ENCODE measurements around the gene PARVB.
"Not testable (repeated sequence)": the region's sequence is repeated elsewhere in the genome, so short reads cannot be mapped to it uniquely, and the experiment has no call there.

The PARVB gene

DNA sequence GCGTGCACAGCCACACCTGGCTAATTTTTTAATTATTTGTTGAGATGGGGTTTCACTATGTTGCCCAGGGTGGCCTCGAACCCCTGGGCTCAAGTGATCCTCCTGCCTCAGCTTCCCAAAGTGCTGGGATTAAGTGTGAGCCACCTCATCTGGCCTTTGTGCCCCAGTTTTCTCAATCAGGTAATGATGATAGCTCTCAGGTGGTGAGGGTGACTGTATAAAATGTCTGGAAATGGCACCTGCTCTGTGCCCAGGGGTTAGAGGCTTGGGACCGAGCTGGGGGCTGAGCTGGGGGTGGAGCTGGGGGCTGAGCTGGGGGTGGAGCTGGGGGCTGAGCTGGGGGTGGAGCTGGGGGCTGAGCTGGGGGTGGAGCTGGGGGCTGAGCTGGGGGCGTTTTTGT lies 32.5 kb downstream of the PARVB start:
- DNase-seq (ENCODE audit: low spot score) = not testable (repeated sequence)

DNA sequence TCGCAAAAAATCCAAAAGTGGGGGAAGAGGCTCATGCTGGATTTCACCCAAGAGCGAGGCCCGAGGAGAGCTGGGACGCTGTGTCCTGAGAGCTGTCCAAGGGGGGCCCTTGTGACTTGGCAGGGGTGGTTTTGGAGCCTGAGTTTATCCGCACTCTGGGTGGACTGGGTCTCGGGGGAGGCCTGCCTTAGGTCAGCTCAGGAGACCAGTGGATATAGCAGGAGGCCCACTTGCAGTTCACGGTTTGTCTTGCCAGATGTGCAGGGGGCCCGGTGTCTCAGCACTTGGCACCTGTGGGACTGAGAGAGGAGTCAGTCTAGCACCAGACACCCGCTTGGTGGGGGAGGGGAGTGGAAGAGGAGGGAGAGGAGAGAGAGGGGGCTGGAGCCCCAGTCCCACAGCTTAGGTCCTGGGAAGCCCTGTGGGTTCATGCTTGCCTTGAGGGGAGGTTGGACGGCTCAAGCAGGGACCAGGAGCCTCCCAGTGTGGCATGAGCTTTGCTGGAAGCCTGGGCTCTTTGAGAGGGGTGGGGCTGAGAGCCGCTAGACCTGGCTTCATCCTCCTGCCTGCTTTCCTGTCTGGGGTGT lies 33.4 kb downstream of the PARVB start:
- no peak for DNase-seq (ENCODE audit: low spot score)

DNA sequence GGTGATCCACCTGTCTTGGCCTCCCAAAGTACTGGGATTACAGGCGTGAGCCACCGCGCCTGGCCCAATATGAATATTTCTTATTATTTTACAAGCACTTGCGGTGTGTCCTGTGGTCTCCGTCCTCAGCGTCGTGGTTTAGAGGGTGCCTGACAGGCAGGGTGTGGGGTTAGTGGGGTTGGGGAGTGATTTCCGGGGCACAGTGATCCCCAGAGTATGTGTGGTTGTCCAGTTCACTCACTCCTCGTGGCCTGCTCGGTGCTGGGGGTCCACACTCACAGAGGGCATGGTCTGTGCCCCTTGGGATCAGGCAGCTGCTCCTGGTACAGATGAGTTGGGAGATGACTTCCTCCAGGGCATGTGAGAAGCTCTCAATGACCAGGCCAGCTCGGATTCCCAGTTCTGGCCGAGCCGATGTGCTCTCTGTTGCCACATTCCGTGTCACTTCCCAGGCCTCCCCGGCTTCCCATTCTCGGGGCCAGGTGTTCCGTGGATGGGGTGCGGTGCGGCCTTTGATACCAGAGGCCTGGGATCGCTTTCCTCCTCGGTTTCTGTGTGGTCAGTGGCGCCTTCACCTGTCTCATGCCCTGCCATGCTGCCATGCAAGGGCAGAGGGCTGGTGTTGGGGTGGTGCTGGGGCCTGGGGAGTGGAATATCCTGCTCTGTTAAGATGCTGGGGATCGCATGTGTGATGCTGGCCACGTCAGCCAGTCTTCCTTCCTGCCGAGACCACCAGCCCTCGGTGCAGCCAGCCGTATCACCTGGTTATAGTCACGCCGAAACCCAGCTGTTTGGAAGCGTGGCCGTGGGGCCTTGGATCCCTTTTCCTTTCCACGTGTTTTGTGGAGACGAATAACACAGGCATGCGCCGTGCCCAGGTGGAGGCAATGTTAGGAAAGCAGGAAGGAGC lies 39.6 kb downstream of the PARVB start:
- DNase-seq (ENCODE audit: low spot score) = no peak

DNA sequence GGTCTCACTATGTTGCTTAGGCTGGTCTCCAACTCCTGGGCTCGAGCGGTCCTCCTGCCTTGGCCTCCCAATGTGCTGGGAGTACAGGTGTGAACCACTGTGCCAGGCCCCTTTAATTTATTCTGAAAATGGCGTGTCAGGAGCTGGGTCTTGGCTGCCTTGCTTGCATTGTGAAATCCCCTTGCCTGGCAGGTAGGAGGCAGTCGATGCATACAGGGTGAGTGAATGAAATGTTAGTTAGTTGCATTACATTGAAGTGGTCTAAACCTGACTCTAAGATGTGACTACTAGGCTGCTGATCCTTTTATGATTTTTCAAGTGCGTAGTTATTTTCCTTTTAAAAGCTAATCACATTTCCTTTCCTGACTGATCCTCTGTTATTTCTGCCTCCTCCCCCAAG lies 42.9 kb downstream of the PARVB start:
- DNase-seq (ENCODE audit: low spot score) = no peak

DNA sequence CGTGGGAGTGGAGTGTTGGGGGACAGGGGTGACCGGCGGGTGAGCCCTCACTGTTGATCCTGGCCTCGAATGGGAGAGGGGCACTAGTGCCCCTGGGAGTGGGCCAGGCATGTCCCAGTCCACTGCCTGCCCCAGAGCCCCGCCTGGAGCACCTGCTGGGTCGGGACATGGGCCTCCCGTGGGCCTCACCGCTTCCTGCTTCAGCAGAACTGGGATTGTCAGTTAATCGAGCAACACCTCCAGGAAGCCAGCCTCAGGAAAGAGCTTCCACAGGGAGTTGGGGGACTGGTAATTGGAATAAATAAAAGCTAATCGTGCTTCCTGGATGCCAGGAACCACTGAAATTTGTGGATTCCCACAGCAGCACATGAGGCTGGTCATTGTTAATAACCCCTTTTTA lies 43.8 kb downstream of the PARVB start:
- DNase-seq (ENCODE audit: low spot score) = no peak

DNA sequence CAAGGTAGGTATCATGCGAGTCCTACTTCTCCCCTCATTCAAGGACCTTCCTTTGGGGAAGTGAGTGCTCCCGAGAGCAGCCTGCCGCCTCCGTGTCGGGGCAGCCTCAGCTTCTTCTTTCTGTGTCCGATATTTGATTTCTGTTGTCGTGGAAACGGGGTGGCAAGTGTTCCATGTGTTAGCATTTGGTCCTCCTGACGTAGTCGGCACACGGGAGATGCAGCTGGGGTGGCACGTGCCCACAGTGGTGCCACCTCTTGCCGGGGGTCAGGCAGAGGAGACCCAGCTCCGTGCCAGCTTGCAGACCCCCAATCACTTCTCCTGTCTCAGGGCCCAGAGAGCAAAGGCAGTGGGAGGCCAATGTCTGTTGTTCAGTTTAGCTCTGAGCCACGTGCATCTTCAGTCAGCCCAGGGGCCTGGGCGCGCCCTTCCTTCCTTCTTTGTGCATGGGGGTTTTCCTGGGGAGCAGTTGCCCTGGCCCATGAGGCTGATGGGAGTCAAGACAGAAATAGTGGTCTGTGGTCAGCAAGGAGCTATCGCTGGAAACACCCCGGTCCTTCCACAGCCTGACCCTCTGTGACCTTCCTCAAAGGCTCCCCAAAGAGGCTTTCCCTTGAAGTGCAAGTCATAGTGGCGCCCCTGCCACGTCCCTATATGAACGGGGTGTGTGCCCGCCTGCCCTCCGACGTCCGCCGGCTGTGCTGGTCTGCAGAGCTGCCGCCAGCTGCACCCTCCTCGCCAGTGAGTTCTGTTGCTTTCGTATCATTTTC lies 44.5 kb downstream of the PARVB start:
- DNase-seq (ENCODE audit: low spot score) = no peak

DNA sequence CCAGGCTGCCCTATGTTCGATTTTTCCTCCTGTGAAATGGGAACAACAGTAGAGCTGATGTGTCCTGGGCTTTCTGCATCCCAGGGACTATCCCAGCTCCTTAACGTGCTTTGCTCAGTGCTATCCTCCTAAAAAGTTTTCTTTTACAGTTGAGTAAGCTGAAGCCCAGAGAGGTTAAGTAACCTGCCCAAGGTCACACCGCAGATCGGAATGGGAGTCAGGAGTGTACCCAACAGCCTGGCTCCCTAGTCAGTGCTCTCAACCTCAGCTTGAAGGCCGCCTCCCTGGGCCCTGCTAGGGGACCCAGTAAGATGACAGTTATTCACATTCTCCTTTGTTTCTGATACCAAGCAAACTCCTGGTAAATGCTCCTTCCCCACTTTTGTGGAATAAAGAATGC lies 45.9 kb downstream of the PARVB start:
- no peak for DNase-seq (ENCODE audit: low spot score)

DNA sequence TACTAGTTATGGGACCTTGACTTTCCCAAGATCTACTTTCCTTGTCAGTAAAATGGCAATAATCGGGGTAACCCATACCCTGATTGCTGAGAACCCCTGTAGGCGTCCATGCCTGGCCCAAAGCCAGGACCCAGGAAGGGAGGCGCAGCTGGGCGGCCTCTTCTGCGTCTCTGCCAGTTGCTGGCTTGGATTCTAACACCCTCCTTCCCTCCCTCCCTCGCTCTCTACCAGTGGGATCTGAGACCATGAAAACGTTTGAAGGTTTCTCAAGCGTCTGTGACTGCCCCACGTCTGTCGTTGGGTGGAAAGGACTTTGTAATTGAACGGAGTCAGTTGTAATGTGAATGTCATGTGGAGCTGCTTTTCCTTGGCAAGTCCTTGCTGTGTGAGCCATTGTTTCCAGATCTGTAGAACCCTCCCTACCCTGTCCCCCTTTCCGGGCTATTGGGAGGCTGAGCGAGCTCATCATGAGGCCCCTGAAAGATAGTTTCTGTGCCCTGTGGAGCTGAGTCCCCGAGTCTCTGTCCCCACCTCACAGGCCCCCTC lies 47.8 kb downstream of the PARVB start:
- no peak for DNase-seq (ENCODE audit: low spot score)

DNA sequence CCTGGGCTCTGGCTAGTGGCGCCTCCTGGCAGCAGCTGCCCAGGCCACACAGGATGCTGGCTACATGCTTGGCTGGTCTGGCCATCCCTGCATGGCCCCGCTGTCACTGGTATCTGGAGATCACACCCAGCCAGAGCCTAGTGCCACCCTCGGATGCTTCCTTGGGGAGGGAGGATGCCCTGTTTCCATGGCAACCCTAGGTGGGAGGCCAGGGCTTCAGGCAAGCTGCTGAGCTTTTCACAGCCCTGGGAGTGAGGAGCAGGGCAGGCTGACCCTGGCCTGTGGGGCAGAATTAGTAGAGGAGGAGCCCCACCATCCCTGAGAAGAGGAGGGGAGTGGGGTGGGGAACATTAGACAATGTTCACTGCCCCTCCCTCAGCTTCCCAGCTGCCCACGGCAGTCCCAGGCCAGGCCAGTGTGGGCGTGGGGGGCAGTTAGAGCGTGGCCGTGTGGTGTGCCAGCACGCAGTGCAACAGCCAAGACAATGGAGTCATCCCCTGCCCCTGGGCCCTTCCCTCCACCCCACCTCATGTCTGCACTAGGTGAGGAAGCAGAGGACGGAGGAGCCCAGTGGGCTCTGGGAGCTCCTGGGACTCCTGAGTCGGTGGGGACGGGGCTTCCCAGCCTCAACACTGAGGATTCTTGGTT lies 50.4 kb downstream of the PARVB start:
- DNase-seq (ENCODE audit: low spot score) = no peak

DNA sequence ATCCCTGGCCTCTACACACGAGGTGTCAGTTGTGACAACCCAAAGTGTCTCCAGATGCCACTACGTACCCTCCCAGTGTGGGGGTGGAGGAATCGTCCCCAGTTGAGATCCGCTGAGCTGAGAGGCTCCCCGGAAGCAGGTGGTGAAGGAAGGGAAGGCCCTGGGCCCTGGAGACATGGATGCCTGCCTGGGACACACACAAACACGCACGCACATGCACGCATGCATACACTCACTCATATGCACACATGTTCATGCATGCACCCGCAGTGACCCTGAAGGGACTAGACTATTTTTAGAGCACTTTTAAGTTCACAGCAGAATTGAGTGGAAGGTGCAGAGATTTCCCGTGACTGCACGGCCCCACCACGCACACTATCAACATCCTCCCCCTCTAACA lies 50.9 kb downstream of the PARVB start:
- no peak for DNase-seq (ENCODE audit: low spot score)

DNA sequence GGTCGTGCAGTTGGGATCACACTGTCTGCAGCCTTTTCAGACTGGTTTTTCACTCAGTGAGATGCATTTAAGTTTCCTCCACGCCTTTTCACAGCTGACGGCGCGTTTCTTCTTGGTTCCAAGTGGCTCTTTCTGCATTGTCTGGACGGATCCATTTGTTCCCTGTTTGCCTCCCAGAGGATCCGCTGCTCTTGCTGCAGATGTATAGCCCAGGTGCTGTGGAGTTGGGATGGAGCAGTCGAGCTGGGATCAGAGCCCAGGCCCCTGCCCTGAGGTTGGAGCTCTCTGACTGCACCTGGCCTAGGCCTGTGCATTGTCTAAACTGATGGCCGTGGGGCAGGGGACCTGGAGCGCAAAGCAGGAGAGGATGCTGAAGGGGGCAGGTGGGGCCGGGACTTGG lies 51.6 kb downstream of the PARVB start:
- no peak for DNase-seq (ENCODE audit: low spot score)

DNA sequence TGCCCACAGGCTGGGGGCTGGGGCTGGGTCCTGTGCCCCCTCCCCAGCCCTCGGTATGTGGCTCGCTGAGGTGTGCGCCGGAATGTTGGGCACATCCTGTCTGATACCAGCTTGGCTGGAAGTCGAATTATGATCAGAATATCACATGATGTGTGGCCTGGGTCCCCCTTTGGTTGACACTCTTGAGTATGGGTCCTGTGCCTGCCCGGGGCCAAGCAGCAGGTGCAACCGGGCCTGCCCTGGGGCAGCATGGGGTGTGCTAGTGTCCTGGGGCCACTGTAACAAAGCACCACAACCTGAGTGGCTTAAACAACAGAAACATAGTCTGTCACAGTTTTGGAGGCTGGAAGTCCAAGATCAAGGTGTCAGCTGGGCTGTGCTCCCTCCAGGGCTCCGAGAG lies 52.7 kb downstream of the PARVB start:
- DNase-seq (ENCODE audit: low spot score) = no peak

DNA sequence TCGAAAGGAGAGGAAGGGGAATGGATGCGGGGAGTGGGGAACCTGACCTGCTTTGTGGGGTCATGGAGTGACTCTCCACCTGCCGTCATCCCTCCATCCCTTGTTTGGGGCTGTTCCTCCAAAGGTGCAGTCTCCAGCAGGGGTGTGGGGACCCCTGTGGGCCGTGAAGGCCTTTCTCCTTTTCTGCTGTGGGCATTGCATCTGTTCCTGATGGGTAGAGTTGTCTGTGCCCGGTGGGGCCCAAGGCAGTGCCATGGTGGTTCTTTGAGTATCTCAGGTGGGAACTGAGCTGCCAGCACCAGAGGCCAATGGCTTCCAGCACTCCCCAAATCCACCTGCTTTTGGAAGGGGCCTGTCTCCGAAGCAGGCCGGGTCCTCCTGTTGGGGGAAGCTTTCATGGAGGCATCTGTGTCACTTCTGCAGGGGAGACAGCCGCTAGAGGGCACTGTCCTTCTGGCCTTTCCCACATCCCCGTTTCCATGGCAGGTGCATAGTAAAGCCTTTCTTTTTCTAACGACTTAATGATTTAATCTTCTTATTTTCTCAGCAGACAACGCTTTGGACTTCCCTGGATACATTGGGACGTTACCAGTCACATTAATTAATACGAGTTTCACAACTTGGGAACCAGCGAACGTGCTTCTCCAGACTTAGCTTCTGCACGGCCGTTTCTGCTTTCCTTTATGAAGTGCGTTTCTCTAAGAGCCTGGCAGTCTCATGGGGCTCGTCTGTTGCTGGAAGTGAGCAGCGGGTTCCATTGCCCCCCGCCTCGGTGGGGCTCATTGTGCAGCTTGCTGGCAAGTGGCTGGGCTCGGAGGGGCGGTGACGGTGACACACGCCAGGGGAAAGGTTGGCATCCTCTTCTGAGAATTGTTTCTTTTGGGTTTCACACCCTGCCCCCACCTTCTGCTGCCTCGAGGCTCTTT lies 57.1 kb downstream of the PARVB start:
- DNase-seq (ENCODE audit: low spot score) = peak; percentile 89

DNA sequence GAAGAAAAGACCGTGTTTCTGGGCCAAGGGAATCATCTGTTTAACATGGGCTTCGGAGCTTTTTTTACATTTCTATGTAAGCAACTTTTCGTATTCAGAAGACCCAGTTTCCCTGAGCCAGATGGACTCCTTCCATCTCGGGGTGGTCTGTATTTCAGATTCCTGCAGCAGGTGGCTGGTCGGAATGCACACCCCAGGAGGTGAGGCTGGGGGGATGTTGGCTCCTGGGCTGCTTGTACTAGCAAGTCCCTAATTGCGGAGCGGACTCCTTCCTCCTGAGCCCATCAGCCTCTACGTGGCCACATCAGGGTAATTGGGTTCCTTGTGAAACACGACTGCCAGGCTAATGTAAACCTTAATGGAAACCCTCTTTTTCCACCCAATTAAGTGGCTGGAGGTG lies 58.7 kb downstream of the PARVB start:
- DNase-seq (ENCODE audit: low spot score) = no peak

DNA sequence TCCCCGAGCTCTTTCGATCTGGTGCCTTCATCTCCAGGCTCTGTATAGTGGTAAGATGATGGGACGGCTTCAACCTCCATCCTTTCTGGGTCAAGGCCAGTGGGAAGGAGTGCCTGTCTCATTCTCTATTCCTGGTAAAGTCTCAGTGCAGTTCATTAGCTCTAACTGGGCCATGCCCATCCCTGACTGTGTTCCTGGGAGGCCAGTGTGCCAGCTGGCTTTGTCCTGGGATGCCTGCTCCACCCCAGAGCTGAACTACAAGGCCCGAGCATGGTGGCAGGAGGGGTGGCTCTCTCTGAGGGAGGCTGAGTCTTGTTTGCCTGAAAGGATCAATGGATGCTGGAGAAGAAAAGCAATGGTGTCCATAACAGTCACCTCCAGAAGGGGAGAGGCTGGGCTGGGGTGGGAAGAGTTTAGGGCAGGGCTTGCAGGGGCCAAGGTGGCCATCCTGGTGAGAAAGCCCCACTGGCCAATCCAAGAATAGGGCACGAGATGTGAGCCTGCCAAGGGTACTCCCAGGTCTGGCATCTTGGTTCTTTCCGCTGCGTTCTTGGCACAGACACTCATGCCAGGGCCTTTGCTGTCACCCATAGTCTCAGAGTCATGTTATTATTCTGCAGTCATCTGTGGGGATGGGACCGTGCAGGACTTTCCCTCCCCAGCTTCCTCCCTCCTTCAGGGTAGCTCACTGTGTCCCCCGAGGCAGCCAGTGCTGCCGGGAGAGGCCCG lies 60.1 kb downstream of the PARVB start:
- no peak for DNase-seq (ENCODE audit: low spot score)

DNA sequence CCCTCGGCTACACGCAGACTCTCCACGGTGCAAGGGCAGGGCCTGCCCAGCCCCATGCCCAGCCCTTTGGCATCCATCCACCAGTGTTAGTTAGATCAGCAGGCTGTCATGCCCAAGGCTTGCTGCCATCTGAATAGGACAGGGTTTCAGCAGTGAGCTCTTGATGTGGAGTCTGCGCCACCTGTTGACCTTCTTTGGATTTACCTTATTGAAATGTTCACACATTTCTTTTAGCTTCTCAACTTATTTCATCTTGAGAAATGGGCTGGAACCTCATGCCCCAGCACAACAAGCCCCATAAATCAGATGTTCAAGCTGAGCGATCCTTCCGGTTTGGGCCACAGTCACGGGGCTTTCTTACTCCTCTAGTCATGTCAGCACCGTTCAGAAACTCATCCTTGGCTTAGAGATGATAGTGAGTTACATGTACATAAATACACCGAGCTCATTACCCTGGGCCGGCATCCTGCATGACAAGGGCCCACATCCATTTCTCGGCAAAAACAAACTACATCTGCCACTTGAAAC lies 61.7 kb downstream of the PARVB start:
- peak; percentile 48 for DNase-seq (ENCODE audit: low spot score)

DNA sequence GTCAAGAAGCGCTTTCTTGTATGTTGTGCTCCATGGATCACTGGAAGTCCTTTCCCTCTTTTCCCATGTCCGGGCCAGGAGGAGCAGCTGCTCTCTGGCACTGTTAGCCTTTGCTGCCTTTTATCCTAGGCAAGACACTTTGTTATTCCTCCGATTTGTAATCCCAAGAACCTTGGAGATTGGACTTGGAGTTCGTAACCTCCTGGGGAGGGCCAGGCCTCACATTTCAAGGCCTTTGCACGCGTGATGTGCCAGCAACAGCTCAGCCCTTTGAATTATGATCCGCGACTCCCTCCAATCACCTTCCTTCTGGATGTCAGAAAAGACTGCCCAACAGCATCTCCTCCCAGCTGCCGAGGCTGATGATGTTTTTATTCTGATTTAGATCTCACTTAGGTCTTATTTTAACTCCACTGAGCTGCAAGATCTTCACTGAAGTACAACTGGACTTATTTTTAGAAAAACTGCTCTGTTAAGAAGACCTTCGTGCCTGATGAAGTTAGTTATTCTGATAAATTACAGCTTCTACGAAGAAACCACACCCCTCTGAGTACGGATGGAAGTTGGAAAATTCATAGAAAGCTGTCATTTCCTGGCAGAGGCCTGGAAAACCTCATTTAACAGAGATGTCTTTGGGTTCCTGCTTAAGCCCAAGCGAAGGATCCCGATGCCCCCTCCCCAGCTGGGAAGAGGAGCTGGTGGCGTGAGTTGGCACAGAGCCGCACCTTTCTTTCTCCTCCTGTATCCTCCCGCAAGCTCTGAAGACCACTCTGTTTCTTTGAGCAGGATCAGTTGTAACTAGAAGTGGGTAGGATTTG lies 62.4 kb downstream of the PARVB start:
- DNase-seq (ENCODE audit: low spot score) = no peak

DNA sequence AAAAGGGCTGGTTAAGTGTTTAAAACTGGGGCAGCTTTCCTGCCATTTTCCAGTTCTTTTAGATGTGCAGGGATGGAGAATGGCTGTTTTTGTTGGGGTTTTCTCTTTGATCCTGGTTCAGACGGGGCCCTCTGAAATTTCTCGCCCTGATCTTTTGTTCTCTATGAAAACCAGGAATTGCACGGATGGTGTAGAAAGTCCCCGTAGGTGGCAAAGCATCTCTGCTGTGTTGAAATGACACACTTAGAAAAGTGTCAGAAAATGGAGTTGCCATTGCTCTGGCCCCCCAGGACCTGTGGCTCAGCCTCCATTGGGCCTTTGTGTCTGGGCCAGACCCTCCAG lies 63.0 kb downstream of the PARVB start:
- no peak for DNase-seq (ENCODE audit: low spot score)

DNA sequence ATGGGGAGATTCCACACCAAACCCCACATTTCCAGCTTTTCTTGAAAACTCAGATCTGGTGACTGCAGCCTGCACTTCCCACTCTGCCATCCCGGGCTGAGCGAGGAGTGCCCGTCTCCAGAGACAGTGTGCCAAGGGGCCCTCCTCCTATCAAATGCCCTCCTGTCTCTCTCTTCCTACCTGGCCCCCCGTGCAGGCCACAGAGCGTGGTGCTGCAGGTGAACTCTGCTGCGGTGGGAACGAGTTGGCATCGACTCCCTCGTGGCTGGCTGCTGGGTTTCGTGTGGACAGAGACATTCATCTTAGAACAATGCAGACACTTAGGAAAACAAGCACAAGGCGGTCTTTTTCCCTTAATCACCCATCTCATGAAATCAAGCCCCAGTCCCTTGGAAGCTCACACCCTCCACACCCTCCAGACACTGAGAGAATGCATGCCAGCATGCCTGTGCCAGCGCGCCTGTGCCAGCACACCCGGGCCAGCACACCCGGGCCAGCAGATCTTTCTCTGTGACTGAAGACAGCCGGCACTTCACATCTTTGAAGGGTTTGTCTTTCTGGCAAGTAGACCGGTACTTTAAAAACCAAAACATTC lies 65.0 kb downstream of the PARVB start:
- no peak for DNase-seq (ENCODE audit: low spot score)
